Thoracic aorta (tissue), 2 donors: Measurements from ENCODE around the gene SYT6. TPM values are rescaled to one million over a fixed set of nuclear protein-coding genes. Genes with fewer than 3 reads are reported as not detected.

Experiments used
- ATAC-seq: fragments of 150-250 bp; one replicate; pipeline ENCODE4 v1.8.0; 2017; ENCODE audit warnings: low read depth; ENCODE audit not compliant: insufficient number of reproducible peaks, low FRiP score
- DNase-seq: peaks from one replicate; pipeline ENCODE4 v3.0.0-alpha.2; 2020; ENCODE audit warnings: low spot score
- H3K27ac ChIP-seq, 2 donors: fragments of 200-600 bp; sonication (generic); 1 replicate in 1 of 2; 2 replicates in 1 of 2; pipeline ENCODE4 v1.5.1; 2016; ENCODE audit warnings: mild to moderate bottlenecking in 2 of 2, moderate library complexity in 2 of 2
- H3K27me3 ChIP-seq: fragments of 200-600 bp; sonication (generic); replicated peaks from 2 replicates; pipeline ENCODE4 v1.6.0; 2016; ENCODE audit warnings: mild to moderate bottlenecking; ENCODE audit not compliant: insufficient read depth
- H3K36me3 ChIP-seq: fragments of 200-600 bp; sonication (generic); one replicate; pipeline ENCODE4 v1.5.1; 2016
- H3K4me1 ChIP-seq, 2 donors: fragments of 200-600 bp; sonication (generic); 1 replicate in 1 of 2; 2 replicates in 1 of 2; pipeline versions ENCODE4 v1.5.1 to v1.6.0; 2016; ENCODE audit warnings: low read depth in 2 of 2, mild to moderate bottlenecking in 1 of 2; ENCODE audit not compliant: control insufficient read depth in 1 of 2
- H3K4me3 ChIP-seq: fragments of 200-600 bp; sonication (generic); 2 replicates; pipeline ENCODE4 v1.5.1; 2016; ENCODE audit warnings: mild to moderate bottlenecking
- H3K9me3 ChIP-seq: fragments of 200-600 bp; sonication (generic); 2 replicates; pipeline ENCODE4 v1.5.1; 2016
- total RNA-seq, 2 donors: library from RNA; depleted of rRNA; stranded (reverse); fragments of >200 nt; gene quantifications; one replicate each; pipeline versions ENCODE4 v1.1.0 to v1.2.3, GENCODE V29; 2016
- TF ChIP-seq, protein P1 (sequence below): fragments of 200-600 bp; sonication (generic); IDR thresholded peaks from one replicate; pipeline ENCODE4 v1.5.1; 2019; ENCODE audit warnings: antibody characterized with exemption

SYT6 gene
- total RNA-seq, 2 donors from 2014 or later: 0.85 TPM; not detected in 1

GRCh38 chr1:114086601-114087368 is 66.9 kb downstream of the SYT6 start:
- peaks cover 4 to 8% of the 10 kb centered on the region in 2 donors for H3K4me1 ChIP-seq
- no peaks in the 10 kb centered on the region for H3K9me3 ChIP-seq
- ATAC-seq (no peak), DNase-seq (no peak)
- TF ChIP-seq, protein P1, sequence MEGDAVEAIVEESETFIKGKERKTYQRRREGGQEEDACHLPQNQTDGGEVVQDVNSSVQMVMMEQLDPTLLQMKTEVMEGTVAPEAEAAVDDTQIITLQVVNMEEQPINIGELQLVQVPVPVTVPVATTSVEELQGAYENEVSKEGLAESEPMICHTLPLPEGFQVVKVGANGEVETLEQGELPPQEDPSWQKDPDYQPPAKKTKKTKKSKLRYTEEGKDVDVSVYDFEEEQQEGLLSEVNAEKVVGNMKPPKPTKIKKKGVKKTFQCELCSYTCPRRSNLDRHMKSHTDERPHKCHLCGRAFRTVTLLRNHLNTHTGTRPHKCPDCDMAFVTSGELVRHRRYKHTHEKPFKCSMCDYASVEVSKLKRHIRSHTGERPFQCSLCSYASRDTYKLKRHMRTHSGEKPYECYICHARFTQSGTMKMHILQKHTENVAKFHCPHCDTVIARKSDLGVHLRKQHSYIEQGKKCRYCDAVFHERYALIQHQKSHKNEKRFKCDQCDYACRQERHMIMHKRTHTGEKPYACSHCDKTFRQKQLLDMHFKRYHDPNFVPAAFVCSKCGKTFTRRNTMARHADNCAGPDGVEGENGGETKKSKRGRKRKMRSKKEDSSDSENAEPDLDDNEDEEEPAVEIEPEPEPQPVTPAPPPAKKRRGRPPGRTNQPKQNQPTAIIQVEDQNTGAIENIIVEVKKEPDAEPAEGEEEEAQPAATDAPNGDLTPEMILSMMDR: no peak
- no peak overlapping the region for H3K27ac ChIP-seq
- H3K27me3 ChIP-seq: no peaks in the 10 kb centered on the region
- no peaks in the 10 kb centered on the region for H3K36me3 ChIP-seq
- H3K4me3 ChIP-seq: no peak overlapping the region

GRCh38 chr1:114082867-114083585 is 70.6 kb downstream of the SYT6 start:
- Histone ChIP-seq H3K4me3 (no peak overlapping the region), H3K27ac (no peak overlapping the region), H3K4me1 (peaks cover 6 to 20% of the 10 kb centered on the region in 2 donors), H3K36me3 (no peaks in the 10 kb centered on the region), H3K9me3 (no peaks in the 10 kb centered on the region), H3K27me3 (no peaks in the 10 kb centered on the region)
- DNase-seq (no peak), ATAC-seq (no peak)
- TF ChIP-seq, protein P1: no peak

- no peak overlapping the region for H3K27ac ChIP-seq
- DNase-seq: no peak
Observed at GRCh38 chr1:114082304-114082630, 71.4 kb downstream of the SYT6 start.

GRCh38 chr1:114081437-114082303 is 72.0 kb downstream of the SYT6 start:
- DNase-seq (no peak), ATAC-seq (no peak)
- TF ChIP-seq, protein P1: no peak
- peaks cover 6 to 20% of the 10 kb centered on the region in 2 donors for H3K4me1 ChIP-seq
- no peaks in the 10 kb centered on the region for H3K9me3 ChIP-seq
- H3K4me3 ChIP-seq: peak overlapping the region; percentile 38
- H3K27me3 ChIP-seq: no peaks in the 10 kb centered on the region
- H3K27ac ChIP-seq: no peak overlapping the region
- no peaks in the 10 kb centered on the region for H3K36me3 ChIP-seq

More at GRCh38 chr1:114082304-114082630, 71.4 kb downstream of the SYT6 start:
- H3K27me3 ChIP-seq: no peaks in the 10 kb centered on the region
- H3K9me3 ChIP-seq: no peaks in the 10 kb centered on the region
- no peaks in the 10 kb centered on the region for H3K36me3 ChIP-seq
- H3K4me1 ChIP-seq: peaks cover 6 to 20% of the 10 kb centered on the region in 2 donors
- no peak for ATAC-seq
- no peak overlapping the region for H3K4me3 ChIP-seq
- TF ChIP-seq, protein P1: no peak
